GM12873 (cell line): ENCODE data around the gene CCDC78.

Experiments used
- CTCF ChIP-seq: IDR thresholded peaks from 2 replicates; pipeline ENCODE4 v1.5.1; 2012; ENCODE audit warnings: low read depth, mild to moderate bottlenecking, moderate library complexity, low read length, control low read depth; ENCODE audit not compliant: insufficient read depth; ENCODE audit errors: missing control alignments

CCDC78 gene

GRCh38 chr16:714079-714478 lies 12.2 kb downstream of the CCDC78 start:
- no peak for TF ChIP-seq CTCF

GRCh38 chr16:712740-713250 lies 13.4 kb downstream of the CCDC78 start:
- peak; percentile 53 for TF ChIP-seq CTCF

GRCh38 chr16:711548-712320 lies 14.5 kb downstream of the CCDC78 start:
- TF ChIP-seq CTCF, result peak; percentile 95

- TF ChIP-seq CTCF, result no peak
These were observed 15.2 kb downstream of the CCDC78 start for GRCh38 chr16:711084-711483.

GRCh38 chr16:710500-711075 lies 15.7 kb downstream of the CCDC78 start:
- TF ChIP-seq CTCF, result no peak

GRCh38 chr16:709566-710499 lies 16.4 kb downstream of the CCDC78 start:
- TF ChIP-seq CTCF, result peak; percentile 2

- no peak for TF ChIP-seq CTCF
These were observed 17.3 kb downstream of the CCDC78 start for GRCh38 chr16:708959-709358.
